ENCODE data around the gene TRAPPC6A. TPM values are rescaled to one million over a fixed set of nuclear protein-coding genes. Genes with fewer than 3 reads are reported as not detected.
A peak's percentile ranks its signal among the peaks of the same experiment; 100 is the strongest.

TRAPPC6A gene
- polyA plus RNA-seq, 1 donor, result 23.1 TPM

GRCh38 chr19:45186509-45187334, 8.7 kb upstream of the TRAPPC6A start:
- DNase-seq (ENCODE audit: low read depth), result no peak

GRCh38 chr19:45184115-45184514, 6.1 kb upstream of the TRAPPC6A start:
- DNase-seq (ENCODE audit: low read depth), result no peak

GRCh38 chr19:45182758-45183157, 4.7 kb upstream of the TRAPPC6A start:
- DNase-seq (ENCODE audit: low read depth), result no peak

- no peak for DNase-seq (ENCODE audit: low read depth)
Measured at GRCh38 chr19:45180936-45181335, 2.9 kb upstream of the TRAPPC6A start.

- no peak for DNase-seq (ENCODE audit: low read depth)
Measured at GRCh38 chr19:45179892-45180370, 1.9 kb upstream of the TRAPPC6A start.

- no peak for DNase-seq (ENCODE audit: low read depth)
Measured at GRCh38 chr19:45179072-45179891, 1.2 kb upstream of the TRAPPC6A start.

- DNase-seq (ENCODE audit: low read depth), result peak; percentile 100
Measured at GRCh38 chr19:45178262-45179071, 430 bp upstream of the TRAPPC6A start, which contains the start of gene BLOC1S3. TSS of gene BLOC1S3 (plus strand) at chr19:45178784. CDS start at chr19:45179297, 513 bp downstream.

GRCh38 chr19:45175515-45176345, 2.3 kb downstream of the TRAPPC6A start:
- DNase-seq (ENCODE audit: low read depth), result no peak

- no peak for DNase-seq (ENCODE audit: low read depth)
Measured at GRCh38 chr19:45173816-45174215, 4.2 kb downstream of the TRAPPC6A start.

- DNase-seq (ENCODE audit: low read depth), result no peak
Measured at GRCh38 chr19:45172611-45173208, 5.3 kb downstream of the TRAPPC6A start.

GRCh38 chr19:45172173-45172572, 5.9 kb downstream of the TRAPPC6A start:
- DNase-seq (ENCODE audit: low read depth), result no peak

GRCh38 chr19:45171211-45171623, 6.8 kb downstream of the TRAPPC6A start:
- DNase-seq (ENCODE audit: low read depth), result no peak

- no peak for DNase-seq (ENCODE audit: low read depth)
Measured at GRCh38 chr19:45170146-45171106, 7.6 kb downstream of the TRAPPC6A start.

- DNase-seq (ENCODE audit: low read depth), result no peak
Measured at GRCh38 chr19:45169602-45170001, 8.4 kb downstream of the TRAPPC6A start.

- no peak for DNase-seq (ENCODE audit: low read depth)
Measured at GRCh38 chr19:45168767-45169351, 9.2 kb downstream of the TRAPPC6A start.

- DNase-seq (ENCODE audit: low read depth), result no peak
Measured at GRCh38 chr19:45166723-45167252, 11.2 kb downstream of the TRAPPC6A start.

- DNase-seq (ENCODE audit: low read depth), result no peak
Measured at GRCh38 chr19:45164577-45165335, 13.3 kb downstream of the TRAPPC6A start.

Measured in forelimb muscle (tissue), 1 donor.